K562 (cell line): Measurements from ENCODE around the gene RCOR2. TPM values are rescaled to one million over a fixed set of nuclear protein-coding genes. Genes with fewer than 3 reads are reported as not detected.
A peak's percentile ranks its signal among the peaks of the same experiment; 100 is the strongest.

Experiments
- EGR1 ChIP-seq: fragments of 450-650 bp; conservative IDR thresholded peaks from 2 replicates; pipeline ENCODE4 v1.6.1; 2017; ENCODE audit warnings: mild to moderate bottlenecking
- EHMT2 ChIP-seq: fragments of 450-650 bp; IDR thresholded peaks from 2 replicates; pipeline ENCODE4 v1.6.1; 2018; ENCODE audit warnings: antibody characterized with exemption
- EP300 ChIP-seq: IDR thresholded peaks from 2 replicates; pipeline ENCODE4 v1.6.1; 2012; ENCODE audit warnings: low read length, improper control_type of control experiment
- HDAC2 ChIP-seq: fragments of 450-650 bp; IDR thresholded peaks from 2 replicates; pipeline ENCODE4 v1.6.1; 2016; ENCODE audit warnings: mild to moderate bottlenecking
- HEY1 ChIP-seq: fragments of 250-450 bp; sonication (Bioruptor Pico); IDR thresholded peaks from 2 replicates; pipeline ENCODE4 v1.5.0; 2020; ENCODE audit warnings: mild to moderate bottlenecking, moderate library complexity, borderline replicate concordance
- KAT2B ChIP-seq: IDR thresholded peaks from one replicate; pipeline ENCODE4 v1.6.1; 2012; ENCODE audit warnings: low read depth, mild to moderate bottlenecking, control low read depth, inconsistent platforms, low read length, moderate library complexity
- NCOA2 ChIP-seq, 2 experiments: fragments of 450-650 bp; IDR thresholded peaks; 2 replicates each; pipeline ENCODE4 v1.6.1; 2018; ENCODE audit warnings: mild to moderate bottlenecking in 2 of 2, moderate library complexity in 1 of 2; ENCODE audit not compliant: partially characterized antibody in 2 of 2
- NFIC ChIP-seq: fragments of 450-650 bp; IDR thresholded peaks from 2 replicates; pipeline ENCODE4 v1.6.1; 2017; ENCODE audit warnings: mild to moderate bottlenecking, inconsistent platforms
- PML ChIP-seq: IDR thresholded peaks from 2 replicates; pipeline ENCODE4 v1.6.1; 2012; ENCODE audit warnings: low read length, inconsistent platforms
- POLR2H ChIP-seq: IDR thresholded peaks from 2 replicates; pipeline ENCODE4 v1.6.1; 2016; ENCODE audit warnings: missing genetic modification characterization, low read depth, mild to moderate bottlenecking, control low read depth, missing compliant biosample characterization, moderate library complexity
- PRDM10 ChIP-seq: fragments of 450-650 bp; IDR thresholded peaks from 2 replicates; pipeline ENCODE4 v1.6.1; 2018; ENCODE audit not compliant: partially characterized antibody
- PTTG1 ChIP-seq: fragments of 450-650 bp; IDR thresholded peaks from 2 replicates; pipeline ENCODE4 v1.6.1; 2016; ENCODE audit warnings: low read depth, mild to moderate bottlenecking, missing genetic modification characterization, missing compliant biosample characterization
- ZNF282 ChIP-seq: sonication (generic); formaldehyde crosslinking; IDR thresholded peaks from 2 replicates; pipeline ENCODE4 v1.8.1; 2023; ENCODE audit warnings: missing genetic modification reagents
- polyA plus RNA-seq, 8 experiments: library from polyadenylated mRNA; depleted of rRNA in 4 of 8; stranded (reverse) in 5 of 8; unstranded in 3 of 8; fragments of >200 nt; fragmentation: Nextera tagmentation in 2 of 8; fragmentation: Illumina TruSeq in 1 of 8; extraction: Ambion mirVana in 2 of 8; extraction: Trizol in 1 of 8; gene quantifications; 2 replicates each; pipeline versions ENCODE4 v1.2.1 to v1.2.3, GENCODE V29; 2011 to 2014; ENCODE audit warnings: inconsistent platforms in 1 of 8, missing spikeins in 1 of 8
- total RNA-seq, 7 experiments: library from RNA; depleted of rRNA in 6 of 7; stranded (reverse); fragments of >200 nt in 6 of 7; fragmentation: Illumina TruSeq in 2 of 7; extraction: Trizol in 2 of 7; gene quantifications; 2 replicates each; pipeline versions ENCODE4 v1.2.1 to v1.2.3, GENCODE V29; 2011 to 2021; ENCODE audit warnings: low replicate concordance in 1 of 7

The RCOR2 gene
- total and polyA plus RNA-seq, 9 of the 15 experiments (the other 6 are each of a cell fraction or from before 2014, with no cell fraction given) = 0.04 to 6.5 (median 2.5) TPM; not detected in 1

DNA sequence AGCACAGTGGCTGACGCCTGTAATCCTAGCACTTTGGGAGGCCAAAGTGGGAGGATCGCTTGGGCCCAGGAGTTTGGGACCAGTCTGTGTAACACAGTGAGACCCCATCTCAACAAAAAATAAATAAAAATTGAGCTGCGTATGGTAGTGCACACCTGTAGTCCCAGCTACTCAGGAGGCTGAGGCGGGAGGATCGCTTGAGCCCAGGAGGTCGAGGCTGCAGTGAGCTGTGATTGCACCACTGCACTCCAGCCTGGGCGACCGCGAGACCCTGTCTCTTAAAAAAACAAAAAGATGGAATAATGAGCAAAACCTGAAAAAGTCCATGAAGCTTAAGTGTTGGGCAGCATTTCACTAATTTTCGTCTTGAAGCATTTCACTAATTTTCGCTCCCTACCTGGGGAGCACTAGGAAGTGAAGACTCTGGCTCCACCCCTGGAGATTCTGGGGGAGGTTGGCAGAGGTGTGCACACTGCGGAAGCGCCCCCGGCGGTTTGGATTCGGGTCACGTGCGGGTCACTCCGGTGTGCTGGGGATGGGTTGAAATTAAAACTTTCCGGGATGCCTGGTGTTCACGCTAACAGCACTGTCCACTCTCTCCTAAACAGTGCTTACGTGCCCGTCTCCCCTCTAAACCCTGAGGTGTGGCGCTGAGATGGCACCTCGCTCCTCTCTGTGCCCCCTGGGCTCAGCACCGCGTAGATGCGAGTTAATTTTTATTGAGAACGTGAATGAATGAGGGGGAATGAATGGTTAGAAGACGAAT, 20.9 kb upstream of the RCOR2 start (continued):
- TF ChIP-seq NCOA2 (IDR thresholded peaks at IDR 0.05; ENCODE audit: partially characterized antibody in 2 of 2) (no peak), POLR2H (tag) (no peak), EGR1 (no peak), HDAC2 (no peak), PRDM10 (no peak), KAT2B (no peak), EHMT2 (no peak), EP300 (no peak), PML (peak; percentile 42; the same call in 1 of the 2 replicates), ZNF282 (CRISPR knock-in tag) (no peak), HEY1 (no peak), PTTG1 (tag) (no peak), NFIC (no peak; the same call in 1 of the 2 replicates)
